Naive B cell (primary cell): ENCODE results near the gene CLCA4. TPM values are rescaled to one million over a fixed set of nuclear protein-coding genes. Genes with fewer than 3 reads are reported as not detected.

Source experiments
- ATAC-seq, 2 donors: fragments of 150-1000 bp; cut with Tn5 transposase; 2 replicates each; pipeline ENCODE4 v1.10.0; 2021; ENCODE audit warnings: low read depth in 2 of 2, mild to moderate bottlenecking in 2 of 2, moderate library complexity in 2 of 2
- DNase-seq: peaks from one replicate; pipeline ENCODE4 v3.0.0; 2022
- H3K27ac Mint-ChIP-seq, 6 donors: one replicate each; pipeline ENCODE4 v1.8.0; 2020 to 2022; ENCODE audit warnings: mild to moderate bottlenecking in 6 of 6, mixed read lengths in 6 of 6, moderate library complexity in 5 of 6, inconsistent platforms in 2 of 6
- H3K27me3 Mint-ChIP-seq, 3 donors: one replicate each; pipeline ENCODE4 v1.8.0; 2021 to 2022; ENCODE audit warnings: mixed read lengths in 3 of 3, mild to moderate bottlenecking in 1 of 3
- H3K36me3 Mint-ChIP-seq, 2 donors: one replicate each; pipeline ENCODE4 v1.8.0; 2020 to 2022; ENCODE audit warnings: mixed read lengths in 2 of 2, inconsistent platforms in 1 of 2, mild to moderate bottlenecking in 1 of 2
- H3K4me1 Mint-ChIP-seq, 3 donors: one replicate each; pipeline ENCODE4 v1.8.0; 2020 to 2022; ENCODE audit warnings: mixed read lengths in 3 of 3, inconsistent platforms in 1 of 3, mild to moderate bottlenecking in 1 of 3, moderate library complexity in 1 of 3
- H3K4me3 Mint-ChIP-seq, 8 donors: one replicate each; pipeline ENCODE4 v1.8.0; 2020 to 2022; ENCODE audit warnings: mild to moderate bottlenecking in 8 of 8, mixed read lengths in 8 of 8, moderate library complexity in 8 of 8, inconsistent platforms in 2 of 8
- H3K9me3 Mint-ChIP-seq, 7 donors: one replicate each; pipeline ENCODE4 v1.8.0; 2020 to 2022; ENCODE audit warnings: mixed read lengths in 7 of 7, mild to moderate bottlenecking in 5 of 7, inconsistent platforms in 2 of 7, moderate library complexity in 1 of 7
- polyA plus RNA-seq, 6 donors: library from polyadenylated mRNA; unstranded; fragments of 300-500 nt; fragmentation: Illumina TruSeq; gene quantifications; one replicate each; pipeline ENCODE4 v1.2.3, GENCODE V29; 2021; ENCODE audit warnings: low read depth in 6 of 6

Gene CLCA4
- polyA plus RNA-seq, 6 donors from 2014 or later, result not detected

GRCh38 chr1:86548839-86549238 lies 2.0 kb downstream of the CLCA4 start:
- Mint-ChIP-seq H3K36me3 (no peaks in the 10 kb centered on the region), H3K9me3 (peaks cover 0 to 11% (median 6%) of the 10 kb centered on the region in 7 donors), H3K27me3 (peaks cover 0 to 8% (median 0%) of the 10 kb centered on the region in 3 donors), H3K4me1 (no peaks in the 10 kb centered on the region), H3K27ac (no peak overlapping the region), H3K4me3 (no peak overlapping the region)
- ATAC-seq (no peak), DNase-seq (no peak)

- no peak for ATAC-seq
- DNase-seq, result no peak
- Mint-ChIP-seq H3K9me3 (peaks cover 0 to 8% (median 0%) of the 10 kb centered on the region in 7 donors), H3K36me3 (no peaks in the 10 kb centered on the region), H3K27me3 (peaks cover 0 to 6% (median 3%) of the 10 kb centered on the region in 3 donors), H3K4me3 (no peak overlapping the region), H3K4me1 (no peaks in the 10 kb centered on the region), H3K27ac (no peak overlapping the region)
Observed at GRCh38 chr1:86551305-86551704, 4.4 kb downstream of the CLCA4 start.

GRCh38 chr1:86552376-86552775 lies 5.5 kb downstream of the CLCA4 start:
- DNase-seq (no peak), ATAC-seq (no peak)
- H3K36me3 Mint-ChIP-seq, result peaks cover 0 to 4% of the 10 kb centered on the region in 2 donors
- peaks cover 3 to 15% (median 8%) of the 10 kb centered on the region in 3 donors for H3K27me3 Mint-ChIP-seq
- H3K9me3 Mint-ChIP-seq, result peaks cover 3 to 13% (median 5%) of the 10 kb centered on the region in 7 donors
- H3K4me1 Mint-ChIP-seq, result no peaks in the 10 kb centered on the region
- H3K27ac Mint-ChIP-seq, result no peak overlapping the region
- H3K4me3 Mint-ChIP-seq, result no peak overlapping the region

GRCh38 chr1:86557739-86558138 lies 10.9 kb downstream of the CLCA4 start:
- peaks cover 16 to 41% (median 29%) of the 10 kb centered on the region in 3 donors for H3K27me3 Mint-ChIP-seq
- no peak overlapping the region for H3K27ac Mint-ChIP-seq

GRCh38 chr1:86563849-86564248 lies 17.0 kb downstream of the CLCA4 start:
- Mint-ChIP-seq H3K4me3 (no peak overlapping the region), H3K4me1 (no peaks in the 10 kb centered on the region), H3K36me3 (no peaks in the 10 kb centered on the region), H3K27me3 (peaks cover 20 to 30% (median 27%) of the 10 kb centered on the region in 3 donors), H3K9me3 (peaks cover 3 to 14% (median 6%) of the 10 kb centered on the region in 7 donors), H3K27ac (no peak overlapping the region)
- DNase-seq (no peak), ATAC-seq (no peak)

More at GRCh38 chr1:86557739-86558138, 10.9 kb downstream of the CLCA4 start:
- no peak for DNase-seq
- Mint-ChIP-seq H3K4me3 (no peak overlapping the region), H3K4me1 (no peaks in the 10 kb centered on the region), H3K9me3 (peaks cover 14 to 38% (median 31%) of the 10 kb centered on the region in 7 donors), H3K36me3 (peaks cover 0 to 15% of the 10 kb centered on the region in 2 donors)
- no peak for ATAC-seq

GRCh38 chr1:86567341-86567740 lies 20.5 kb downstream of the CLCA4 start:
- Mint-ChIP-seq H3K27ac (no peak overlapping the region), H3K9me3 (no peaks in the 10 kb centered on the region), H3K27me3 (peaks cover 4 to 13% (median 10%) of the 10 kb centered on the region in 3 donors), H3K4me3 (no peak overlapping the region), H3K4me1 (no peaks in the 10 kb centered on the region), H3K36me3 (no peaks in the 10 kb centered on the region)
- DNase-seq, result no peak
- ATAC-seq, result no peak

- no peak overlapping the region for H3K27ac Mint-ChIP-seq
- H3K36me3 Mint-ChIP-seq, result no peaks in the 10 kb centered on the region
- no peaks in the 10 kb centered on the region for H3K4me1 Mint-ChIP-seq
- DNase-seq (no peak), ATAC-seq (no peak)
- peaks cover 4 to 11% (median 10%) of the 10 kb centered on the region in 3 donors for H3K27me3 Mint-ChIP-seq
- H3K4me3 Mint-ChIP-seq, result no peak overlapping the region
- H3K9me3 Mint-ChIP-seq, result no peaks in the 10 kb centered on the region
Observed at GRCh38 chr1:86567878-86568277, 21.0 kb downstream of the CLCA4 start.

GRCh38 chr1:86573763-86574484 lies 27.0 kb downstream of the CLCA4 start:
- Mint-ChIP-seq H3K4me1 (no peaks in the 10 kb centered on the region), H3K27me3 (peaks cover 0 to 5% (median 4%) of the 10 kb centered on the region in 3 donors), H3K9me3 (no peaks in the 10 kb centered on the region), H3K27ac (no peak overlapping the region), H3K36me3 (no peaks in the 10 kb centered on the region), H3K4me3 (no peak overlapping the region)
- ATAC-seq, result no peak
- DNase-seq, result no peak

- no peak for DNase-seq
- no peak overlapping the region for H3K4me3 Mint-ChIP-seq
Observed at GRCh38 chr1:86581231-86581630, 34.4 kb downstream of the CLCA4 start.

GRCh38 chr1:86582161-86582560 lies 35.3 kb downstream of the CLCA4 start:
- DNase-seq (no peak), ATAC-seq (no peak)
- Mint-ChIP-seq H3K4me1 (no peaks in the 10 kb centered on the region), H3K4me3 (no peak overlapping the region), H3K27ac (no peak overlapping the region), H3K9me3 (no peaks in the 10 kb centered on the region), H3K36me3 (no peaks in the 10 kb centered on the region), H3K27me3 (no peaks in the 10 kb centered on the region)

More at GRCh38 chr1:86581231-86581630, 34.4 kb downstream of the CLCA4 start:
- H3K4me1 Mint-ChIP-seq, result no peaks in the 10 kb centered on the region
- H3K9me3 Mint-ChIP-seq, result no peaks in the 10 kb centered on the region
- H3K27ac Mint-ChIP-seq, result no peak overlapping the region
- ATAC-seq, result no peak
- no peaks in the 10 kb centered on the region for H3K27me3 Mint-ChIP-seq
- H3K36me3 Mint-ChIP-seq, result no peaks in the 10 kb centered on the region

GRCh38 chr1:86583032-86583431 lies 36.2 kb downstream of the CLCA4 start:
- Mint-ChIP-seq H3K9me3 (peaks cover 0 to 2% (median 0%) of the 10 kb centered on the region in 7 donors), H3K27me3 (peaks cover 0 to 7% (median 0%) of the 10 kb centered on the region in 3 donors), H3K36me3 (no peaks in the 10 kb centered on the region), H3K4me1 (no peaks in the 10 kb centered on the region), H3K4me3 (no peak overlapping the region), H3K27ac (no peak overlapping the region)
- ATAC-seq (no peak), DNase-seq (no peak)

GRCh38 chr1:86583593-86583992 lies 36.7 kb downstream of the CLCA4 start:
- ATAC-seq (no peak), DNase-seq (no peak)
- H3K27ac Mint-ChIP-seq, result no peak overlapping the region
- H3K36me3 Mint-ChIP-seq, result no peaks in the 10 kb centered on the region
- H3K27me3 Mint-ChIP-seq, result peaks cover 0 to 11% (median 2%) of the 10 kb centered on the region in 3 donors
- H3K4me1 Mint-ChIP-seq, result no peaks in the 10 kb centered on the region
- H3K4me3 Mint-ChIP-seq, result no peak overlapping the region
- peaks cover 0 to 2% (median 0%) of the 10 kb centered on the region in 7 donors for H3K9me3 Mint-ChIP-seq

- DNase-seq (no peak), ATAC-seq (no peak)
- H3K4me1 Mint-ChIP-seq, result no peaks in the 10 kb centered on the region
- peaks cover 5 to 34% (median 23%) of the 10 kb centered on the region in 7 donors for H3K9me3 Mint-ChIP-seq
- peaks cover 10 to 15% of the 10 kb centered on the region in 2 donors for H3K36me3 Mint-ChIP-seq
- no peak overlapping the region for H3K4me3 Mint-ChIP-seq
- peaks cover 16 to 28% (median 22%) of the 10 kb centered on the region in 3 donors for H3K27me3 Mint-ChIP-seq
- no peak overlapping the region for H3K27ac Mint-ChIP-seq
Observed at GRCh38 chr1:86594284-86594770, 47.4 kb downstream of the CLCA4 start.

GRCh38 chr1:86596224-86596623 lies 49.3 kb downstream of the CLCA4 start:
- no peaks in the 10 kb centered on the region for H3K4me1 Mint-ChIP-seq
- ATAC-seq, result no peak
- H3K9me3 Mint-ChIP-seq, result peaks cover 5 to 40% (median 25%) of the 10 kb centered on the region in 7 donors
- no peak overlapping the region for H3K4me3 Mint-ChIP-seq
- peaks cover 10 to 15% of the 10 kb centered on the region in 2 donors for H3K36me3 Mint-ChIP-seq
- H3K27me3 Mint-ChIP-seq, result peaks cover 7 to 21% (median 11%) of the 10 kb centered on the region in 3 donors
- H3K27ac Mint-ChIP-seq, result no peak overlapping the region
- no peak for DNase-seq
